SK-N-SH treated with all-trans-retinoic acid at 6 μM for 48 hours (cell line): ENCODE results near the gene PARP11.
A peak's percentile ranks its signal among the peaks of the same experiment; 100 is the strongest.

Experiments
- ATAC-seq: fragments of 200-7000 bp; cut with Tn5 transposase; 3 replicates; pipeline ENCODE4 v1.9.1; 2020; ENCODE audit warnings: mild to moderate bottlenecking, moderate library complexity
- ARNTL ChIP-seq: fragments of 450-650 bp; formaldehyde crosslinking; IDR thresholded peaks from 2 replicates; pipeline ENCODE4 v1.5.0; 2020; ENCODE audit warnings: low read depth, mild to moderate bottlenecking, moderate library complexity, borderline replicate concordance
- BACH2 ChIP-seq: fragments of 250-450 bp; sonication (Bioruptor Pico); IDR thresholded peaks from 2 replicates; pipeline ENCODE4 v1.9.0; 2021; ENCODE audit warnings: mild to moderate bottlenecking, borderline replicate concordance
- CREB5 ChIP-seq: fragments of 250-450 bp; sonication (Bioruptor Pico); IDR thresholded peaks from 2 replicates; pipeline ENCODE4 v1.5.1; 2020; ENCODE audit warnings: low read depth, mild to moderate bottlenecking, moderate library complexity
- CSRNP3 ChIP-seq: fragments of 250-450 bp; sonication (Bioruptor Pico); IDR thresholded peaks from 2 replicates; pipeline ENCODE4 v1.5.1; 2021; ENCODE audit warnings: mild to moderate bottlenecking, moderate library complexity
- ESRRG ChIP-seq: fragments of 250-450 bp; sonication (Bioruptor Pico); IDR thresholded peaks from 2 replicates; pipeline ENCODE4 v1.6.1; 2021; ENCODE audit warnings: mild to moderate bottlenecking
- GLIS3 ChIP-seq: fragments of 250-450 bp; sonication (Bioruptor Pico); IDR thresholded peaks from 2 replicates; pipeline ENCODE4 v1.5.0; 2020; ENCODE audit warnings: mild to moderate bottlenecking, moderate library complexity
- OSR1 ChIP-seq: fragments of 250-450 bp; sonication (Bioruptor Pico); IDR thresholded peaks from 2 replicates; pipeline ENCODE4 v1.8.0; 2022; ENCODE audit warnings: moderate library complexity, mild to moderate bottlenecking, inconsistent platforms
- PATZ1 ChIP-seq: fragments of 250-450 bp; sonication (Bioruptor Pico); IDR thresholded peaks from 2 replicates; pipeline ENCODE4 v1.8.0; 2020; ENCODE audit warnings: mild to moderate bottlenecking, moderate library complexity, borderline replicate concordance
- PPARA ChIP-seq: fragments of 250-450 bp; sonication (Bioruptor Pico); IDR thresholded peaks from 2 replicates; pipeline ENCODE4 v1.5.0; 2020; ENCODE audit warnings: mild to moderate bottlenecking, borderline replicate concordance
- RARB ChIP-seq: fragments of 250-450 bp; sonication (Bioruptor Pico); IDR thresholded peaks from 2 replicates; pipeline ENCODE4 v1.8.0; 2021; ENCODE audit warnings: mild to moderate bottlenecking, moderate library complexity
- TOX ChIP-seq: fragments of 250-450 bp; sonication (Bioruptor Pico); IDR thresholded peaks from 2 replicates; pipeline ENCODE4 v1.8.0; 2021; ENCODE audit warnings: mild to moderate bottlenecking, moderate library complexity, borderline replicate concordance
- ZC3H10 ChIP-seq: fragments of 250-450 bp; sonication (Bioruptor Pico); IDR thresholded peaks from 2 replicates; pipeline ENCODE4 v1.5.1; 2021; ENCODE audit warnings: mild to moderate bottlenecking, moderate library complexity
- ZFP3 ChIP-seq: fragments of 250-450 bp; sonication (Bioruptor Pico); IDR thresholded peaks from 2 replicates; pipeline ENCODE4 v1.5.0; 2020; ENCODE audit warnings: mild to moderate bottlenecking, moderate library complexity
- ZFP30 ChIP-seq: fragments of 450-650 bp; formaldehyde crosslinking; IDR thresholded peaks from 2 replicates; pipeline ENCODE4 v1.5.0; 2022; ENCODE audit warnings: mild to moderate bottlenecking, moderate library complexity
- ZNF70 ChIP-seq: fragments of 450-650 bp; formaldehyde crosslinking; IDR thresholded peaks from 2 replicates; pipeline ENCODE4 v1.5.0; 2020; ENCODE audit warnings: mild to moderate bottlenecking, moderate library complexity
- ZNF8 ChIP-seq: fragments of 450-650 bp; formaldehyde crosslinking; IDR thresholded peaks from 2 replicates; pipeline ENCODE4 v1.5.0; 2020; ENCODE audit warnings: mild to moderate bottlenecking, moderate library complexity
- TF ChIP-seq, protein P1 (sequence below): fragments of 250-450 bp; sonication (Bioruptor Pico); IDR thresholded peaks from 2 replicates; pipeline ENCODE4 v1.8.0; 2021; ENCODE audit warnings: low read depth, mild to moderate bottlenecking, moderate library complexity, borderline replicate concordance
- TF ChIP-seq, protein P2 (sequence below): fragments of 250-450 bp; sonication (Bioruptor Pico); IDR thresholded peaks from 2 replicates; pipeline ENCODE4 v1.5.0; 2020; ENCODE audit warnings: mild to moderate bottlenecking, moderate library complexity

The PARP11 gene

DNA sequence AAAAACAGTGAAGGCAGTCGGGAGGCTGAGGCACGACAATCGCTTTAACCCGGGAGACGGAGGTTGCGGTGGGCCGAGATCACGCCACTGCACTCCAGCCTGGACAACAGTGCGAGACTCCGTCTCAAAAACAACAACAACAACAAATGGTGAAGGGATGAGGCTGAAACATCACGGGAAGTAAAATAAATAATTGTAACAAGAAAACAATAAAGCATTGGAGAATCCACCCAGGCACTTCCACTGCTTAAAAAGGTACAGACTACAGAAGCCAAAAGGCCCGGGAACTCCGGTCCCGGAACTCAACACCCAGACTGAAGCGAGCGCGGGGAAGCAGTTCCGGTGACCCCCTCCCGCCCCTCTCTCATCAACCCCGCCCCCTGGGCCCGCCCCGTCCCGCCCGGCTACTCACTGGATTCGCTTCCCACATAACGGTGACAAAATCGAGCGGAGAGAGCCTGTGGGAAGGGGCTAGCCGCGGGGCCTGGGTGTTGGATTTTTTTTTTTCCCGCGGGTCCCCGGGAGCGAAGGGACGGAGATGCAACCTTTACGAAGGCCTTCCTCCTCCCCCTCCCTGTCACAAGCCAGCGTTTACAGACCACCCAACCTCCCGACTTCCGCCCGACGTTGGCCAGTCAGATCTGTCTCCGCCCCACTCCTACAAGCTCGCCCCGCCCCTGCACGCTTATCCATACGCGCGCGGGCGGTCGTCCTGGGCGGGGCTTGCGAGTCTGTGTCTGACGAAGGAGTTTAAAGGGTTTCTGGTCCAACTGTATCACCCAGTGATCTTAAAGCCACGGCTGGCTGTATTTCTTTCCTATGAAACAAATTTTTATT is at the start of gene PARP11:
Gene PARP11 (minus strand): TSS at position 600 of the 837 bp plus-strand sequence. CDS start 170 bp downstream, at position 430.
- ATAC-seq: peak; percentile 100
- TF ChIP-seq ARNTL (CRISPR knock-in tag) (no peak), ZNF70 (CRISPR knock-in tag) (no peak), CSRNP3 (CRISPR knock-in tag) (no peak), PATZ1 (CRISPR knock-in tag) (no peak), ZFP30 (CRISPR knock-in tag) (no peak), TOX (no peak)

DNA sequence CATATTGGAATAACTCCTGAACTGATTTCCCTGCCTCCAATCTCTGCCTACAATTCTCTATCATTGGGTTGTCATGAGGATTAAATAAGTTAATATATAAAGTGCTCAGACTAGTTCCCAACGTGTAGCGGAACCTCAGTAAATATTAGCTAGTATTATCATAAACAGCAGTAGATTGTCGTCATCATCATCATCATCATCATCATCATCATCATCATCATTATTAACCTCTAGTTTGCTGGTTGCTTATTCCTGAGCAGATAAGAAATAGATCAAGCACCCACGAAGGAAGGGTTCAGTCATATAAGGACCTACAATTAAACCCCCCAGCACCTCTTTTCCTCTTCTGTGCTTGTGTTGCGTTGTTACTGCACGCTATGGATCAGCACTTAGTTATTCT is 48.8 kb upstream of the PARP11 start:
- ATAC-seq: no peak
- TF ChIP-seq RARB (CRISPR knock-in tag) (no peak), ZFP30 (CRISPR knock-in tag) (no peak), CSRNP3 (CRISPR knock-in tag) (no peak), ZC3H10 (CRISPR knock-in tag) (no peak), GLIS3 (CRISPR knock-in tag) (no peak), ESRRG (CRISPR knock-in tag) (no peak)
- TF ChIP-seq, protein P1, sequence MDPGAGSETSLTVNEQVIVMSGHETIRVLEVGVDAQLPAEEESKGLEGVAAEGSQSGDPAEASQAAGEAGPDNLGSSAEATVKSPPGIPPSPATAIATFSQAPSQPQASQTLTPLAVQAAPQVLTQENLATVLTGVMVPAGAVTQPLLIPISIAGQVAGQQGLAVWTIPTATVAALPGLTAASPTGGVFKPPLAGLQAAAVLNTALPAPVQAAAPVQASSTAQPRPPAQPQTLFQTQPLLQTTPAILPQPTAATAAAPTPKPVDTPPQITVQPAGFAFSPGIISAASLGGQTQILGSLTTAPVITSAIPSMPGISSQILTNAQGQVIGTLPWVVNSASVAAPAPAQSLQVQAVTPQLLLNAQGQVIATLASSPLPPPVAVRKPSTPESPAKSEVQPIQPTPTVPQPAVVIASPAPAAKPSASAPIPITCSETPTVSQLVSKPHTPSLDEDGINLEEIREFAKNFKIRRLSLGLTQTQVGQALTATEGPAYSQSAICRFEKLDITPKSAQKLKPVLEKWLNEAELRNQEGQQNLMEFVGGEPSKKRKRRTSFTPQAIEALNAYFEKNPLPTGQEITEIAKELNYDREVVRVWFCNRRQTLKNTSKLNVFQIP (CRISPR knock-in tag): no peak

DNA sequence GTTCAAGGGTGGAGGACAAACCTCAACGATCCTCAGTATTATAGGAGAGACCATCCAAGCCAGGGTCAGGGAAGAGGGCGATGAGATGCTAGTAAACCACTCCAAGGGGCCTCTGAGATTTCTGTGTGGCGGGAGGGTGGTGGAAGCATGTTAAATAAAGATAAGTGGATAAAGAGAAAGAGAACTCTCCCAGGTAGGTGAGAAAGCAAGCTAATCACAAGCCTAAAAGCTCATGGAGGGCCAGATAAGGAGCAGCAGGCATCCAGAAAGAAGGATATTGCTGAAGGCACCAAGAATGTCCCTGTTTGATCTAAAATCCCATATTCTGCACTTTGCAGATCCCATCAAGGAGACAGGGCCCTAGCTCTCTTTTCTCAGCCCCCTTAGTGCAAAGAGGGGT is 48.3 kb upstream of the PARP11 start:
- no peak for ATAC-seq
- TF ChIP-seq TOX (no peak), ZFP30 (CRISPR knock-in tag) (no peak), ARNTL (CRISPR knock-in tag) (no peak), BACH2 (CRISPR knock-in tag) (no peak), OSR1 (CRISPR knock-in tag) (no peak), GLIS3 (CRISPR knock-in tag) (no peak), ZFP3 (CRISPR knock-in tag) (no peak), ZNF8 (no peak), CREB5 (CRISPR knock-in tag) (no peak), PPARA (CRISPR knock-in tag) (no peak)
- TF ChIP-seq, protein P2, sequence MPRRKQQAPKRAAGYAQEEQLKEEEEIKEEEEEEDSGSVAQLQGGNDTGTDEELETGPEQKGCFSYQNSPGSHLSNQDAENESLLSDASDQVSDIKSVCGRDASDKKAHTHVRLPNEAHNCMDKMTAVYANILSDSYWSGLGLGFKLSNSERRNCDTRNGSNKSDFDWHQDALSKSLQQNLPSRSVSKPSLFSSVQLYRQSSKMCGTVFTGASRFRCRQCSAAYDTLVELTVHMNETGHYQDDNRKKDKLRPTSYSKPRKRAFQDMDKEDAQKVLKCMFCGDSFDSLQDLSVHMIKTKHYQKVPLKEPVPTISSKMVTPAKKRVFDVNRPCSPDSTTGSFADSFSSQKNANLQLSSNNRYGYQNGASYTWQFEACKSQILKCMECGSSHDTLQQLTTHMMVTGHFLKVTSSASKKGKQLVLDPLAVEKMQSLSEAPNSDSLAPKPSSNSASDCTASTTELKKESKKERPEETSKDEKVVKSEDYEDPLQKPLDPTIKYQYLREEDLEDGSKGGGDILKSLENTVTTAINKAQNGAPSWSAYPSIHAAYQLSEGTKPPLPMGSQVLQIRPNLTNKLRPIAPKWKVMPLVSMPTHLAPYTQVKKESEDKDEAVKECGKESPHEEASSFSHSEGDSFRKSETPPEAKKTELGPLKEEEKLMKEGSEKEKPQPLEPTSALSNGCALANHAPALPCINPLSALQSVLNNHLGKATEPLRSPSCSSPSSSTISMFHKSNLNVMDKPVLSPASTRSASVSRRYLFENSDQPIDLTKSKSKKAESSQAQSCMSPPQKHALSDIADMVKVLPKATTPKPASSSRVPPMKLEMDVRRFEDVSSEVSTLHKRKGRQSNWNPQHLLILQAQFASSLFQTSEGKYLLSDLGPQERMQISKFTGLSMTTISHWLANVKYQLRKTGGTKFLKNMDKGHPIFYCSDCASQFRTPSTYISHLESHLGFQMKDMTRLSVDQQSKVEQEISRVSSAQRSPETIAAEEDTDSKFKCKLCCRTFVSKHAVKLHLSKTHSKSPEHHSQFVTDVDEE (CRISPR knock-in tag): no peak
- TF ChIP-seq, protein P1 (CRISPR knock-in tag): no peak
